NOMO-1 (cell line): Measurements from ENCODE around the gene IL16.
A peak's percentile ranks its signal among the peaks of the same experiment; 100 is the strongest.

Experiments used
- DNase-seq, 2 experiments: peaks; one replicate each; lab custom pipeline; 2025; ENCODE audit not compliant: unreplicated experiment in 2 of 2; lab: John Stamatoyannopoulos, UW

The IL16 gene

GRCh38 chr15:81273200-81273599, 76.5 kb downstream of the IL16 start:
- DNase-seq: no peak

GRCh38 chr15:81273855-81274254, 77.2 kb downstream of the IL16 start:
- DNase-seq: no peak

- DNase-seq: no peak
Measured at GRCh38 chr15:81274255-81274654, 77.6 kb downstream of the IL16 start.

GRCh38 chr15:81274931-81275707, 78.4 kb downstream of the IL16 start:
- peak in 1 of 2 experiments; percentile 68 for DNase-seq

GRCh38 chr15:81275711-81276392, 79.2 kb downstream of the IL16 start:
- no peak for DNase-seq

GRCh38 chr15:81276967-81277366, 80.3 kb downstream of the IL16 start:
- DNase-seq: no peak

GRCh38 chr15:81277851-81278250, 81.2 kb downstream of the IL16 start:
- DNase-seq: no peak

- no peak for DNase-seq
Measured at GRCh38 chr15:81278306-81279029, 81.8 kb downstream of the IL16 start.

- no peak for DNase-seq
Measured at GRCh38 chr15:81279621-81280485, 83.2 kb downstream of the IL16 start.

- no peak for DNase-seq
Measured at GRCh38 chr15:81280696-81281455, 84.2 kb downstream of the IL16 start.

GRCh38 chr15:81281456-81281735, 84.7 kb downstream of the IL16 start:
- DNase-seq: no peak

GRCh38 chr15:81281766-81282605, 85.3 kb downstream of the IL16 start:
- no peak for DNase-seq

- no peak for DNase-seq
Measured at GRCh38 chr15:81282606-81282895, 85.9 kb downstream of the IL16 start.

- DNase-seq: no peak
Measured at GRCh38 chr15:81282911-81283310, 86.2 kb downstream of the IL16 start.

- no peak for DNase-seq
Measured at GRCh38 chr15:81284256-81285031, 87.8 kb downstream of the IL16 start.

- no peak for DNase-seq
Measured at GRCh38 chr15:81285461-81285860, 88.8 kb downstream of the IL16 start.

GRCh38 chr15:81286621-81287121, 90.0 kb downstream of the IL16 start:
- peak; percentile 18 to 30 for DNase-seq

- no peak for DNase-seq
Measured at GRCh38 chr15:81288040-81288439, 91.4 kb downstream of the IL16 start.

GRCh38 chr15:81288616-81289015, 91.9 kb downstream of the IL16 start:
- no peak for DNase-seq
